COLO829 (cell line): ENCODE results near the gene ZFYVE21.

Source experiments
- DNase-seq: peaks from one replicate; pipeline ENCODE4 v3.0.0; 2012; ENCODE audit warnings: low spot score

Gene ZFYVE21

DNA sequence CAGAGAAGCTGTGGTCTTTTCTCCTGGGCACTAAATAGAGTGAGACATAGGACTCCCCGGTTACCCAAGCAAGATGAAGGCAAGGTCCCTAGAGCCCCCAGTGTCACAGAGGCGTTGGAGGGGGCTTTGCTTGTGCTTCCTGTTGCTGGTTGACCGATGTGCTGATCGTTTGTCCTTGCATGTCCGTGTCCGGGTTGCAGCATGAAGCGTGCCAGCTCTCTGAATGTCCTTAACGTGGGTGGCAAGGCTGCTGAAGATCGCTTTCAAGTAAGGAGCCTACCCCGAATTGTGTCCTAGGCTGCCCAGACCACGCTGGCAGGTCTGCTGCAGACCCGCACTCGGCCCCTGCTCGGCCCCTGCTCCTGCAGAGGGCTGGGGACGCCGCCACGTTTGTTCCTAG lies 23.5 kb upstream of the ZFYVE21 start:
- DNase-seq: no peak

DNA sequence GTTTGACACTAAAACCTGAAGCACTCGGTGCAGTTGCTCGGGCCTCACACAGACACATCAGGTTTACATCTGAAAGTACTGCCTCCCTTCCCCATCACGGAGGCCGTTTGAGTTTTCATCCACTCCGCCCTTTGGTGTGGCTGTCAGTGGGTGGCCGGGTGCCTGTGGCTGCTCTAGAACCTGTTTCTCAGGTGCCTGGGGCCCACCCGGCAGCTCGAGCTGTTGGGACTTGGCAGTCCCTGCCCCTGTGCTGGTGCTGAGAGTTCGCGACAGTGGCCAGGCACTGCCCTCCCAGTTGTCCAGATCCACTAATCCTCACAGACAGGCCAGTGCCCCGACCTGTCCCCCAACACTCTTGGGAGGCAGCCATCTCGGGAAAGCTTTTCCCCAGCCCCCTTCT lies 22.7 kb upstream of the ZFYVE21 start:
- DNase-seq: no peak

DNA sequence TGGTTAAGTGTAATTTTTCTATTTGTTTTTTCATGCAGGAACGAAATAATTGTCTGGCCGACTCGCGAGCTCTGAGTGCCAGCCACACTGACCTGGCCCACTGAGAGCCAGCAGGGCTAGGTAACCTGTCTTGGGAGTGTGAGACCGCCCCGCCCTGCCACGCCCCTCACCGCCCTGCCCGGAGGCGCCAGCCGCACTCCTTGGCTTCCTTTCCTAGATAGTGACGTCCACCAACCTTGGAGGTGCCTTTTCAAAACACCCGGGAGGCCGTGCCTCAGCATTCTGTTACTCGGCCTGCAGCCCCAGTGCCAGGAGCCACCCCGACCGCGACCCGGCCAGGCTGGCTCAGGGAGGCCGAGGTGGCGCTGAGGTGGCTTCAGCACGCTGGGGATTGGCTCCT lies 22.1 kb upstream of the ZFYVE21 start:
- DNase-seq: no peak

DNA sequence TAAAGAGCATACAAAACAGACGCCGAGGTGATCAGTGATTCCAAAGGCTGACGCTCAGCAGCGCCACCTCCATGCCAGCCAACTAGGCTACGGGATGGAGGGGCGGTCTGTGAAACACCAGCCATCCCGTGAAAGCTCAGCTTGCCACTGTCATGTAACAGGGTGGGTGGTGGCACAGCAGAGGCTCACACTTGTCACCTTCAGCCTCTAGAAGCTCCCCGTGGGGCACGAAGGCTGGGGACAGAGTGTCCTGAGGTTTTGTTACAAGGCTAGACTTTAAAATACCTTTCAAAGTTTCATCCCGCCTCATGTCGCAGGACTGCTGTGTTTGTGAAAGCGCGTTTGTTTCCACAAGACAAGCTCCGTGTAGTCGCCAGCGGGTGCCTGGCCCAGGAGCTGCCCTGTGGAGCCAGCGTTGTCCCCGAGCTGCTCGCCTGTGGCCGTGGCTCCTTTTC lies 21.0 kb upstream of the ZFYVE21 start:
- no peak for DNase-seq

DNA sequence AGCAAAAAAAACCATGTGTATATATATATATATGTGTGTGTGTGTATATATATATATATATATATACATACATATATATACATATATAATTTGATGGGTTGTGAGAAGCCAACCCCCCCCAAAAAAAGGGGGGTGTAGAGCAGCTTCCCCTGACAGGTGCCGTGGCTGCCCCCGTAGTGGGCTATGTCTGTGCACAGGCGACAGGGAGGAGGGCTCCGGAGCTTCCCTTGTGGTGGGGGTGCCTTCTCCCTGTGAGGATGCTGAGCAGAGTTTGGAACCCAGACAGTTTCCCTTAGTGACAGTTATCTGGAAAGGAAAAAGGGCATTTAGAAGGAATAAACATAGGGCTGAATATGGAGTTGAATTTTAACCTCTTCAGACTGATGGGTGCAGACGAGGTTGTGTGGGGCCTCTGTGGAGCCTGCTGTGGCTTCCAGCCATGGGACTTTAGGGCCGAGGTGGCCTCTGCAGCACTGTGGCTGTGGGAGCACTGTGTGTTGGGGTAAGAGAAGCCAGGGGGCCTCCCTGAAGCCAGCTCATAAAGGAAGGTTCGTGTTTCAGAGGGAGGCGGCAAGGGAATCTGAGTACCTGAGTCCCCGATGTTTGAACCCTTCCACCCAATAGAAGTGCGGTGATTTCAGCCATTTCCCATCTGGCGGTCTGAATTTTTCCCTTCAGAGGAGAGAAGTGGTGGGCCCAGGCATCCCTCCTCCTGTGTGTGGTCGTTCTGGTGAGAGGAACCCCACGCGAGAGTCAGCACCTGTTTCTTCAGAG lies 20.1 kb upstream of the ZFYVE21 start:
- DNase-seq: no peak

DNA sequence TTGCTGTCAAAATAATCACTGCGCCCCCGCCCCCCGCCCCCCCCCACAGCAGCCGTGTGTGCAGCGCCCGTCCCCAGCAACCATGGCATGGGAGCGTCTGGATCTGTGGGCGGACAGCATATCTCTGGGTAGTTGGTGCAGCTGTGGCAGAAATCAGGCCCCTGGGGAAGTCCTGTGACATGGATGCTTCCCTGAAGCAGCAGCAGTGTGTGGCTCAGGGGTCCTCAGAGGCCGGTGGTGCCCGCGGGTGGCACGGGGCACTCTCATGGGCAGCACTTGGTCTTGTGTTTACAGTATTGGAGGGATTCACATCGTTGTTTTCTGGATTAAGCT lies 19.6 kb upstream of the ZFYVE21 start:
- no peak for DNase-seq

DNA sequence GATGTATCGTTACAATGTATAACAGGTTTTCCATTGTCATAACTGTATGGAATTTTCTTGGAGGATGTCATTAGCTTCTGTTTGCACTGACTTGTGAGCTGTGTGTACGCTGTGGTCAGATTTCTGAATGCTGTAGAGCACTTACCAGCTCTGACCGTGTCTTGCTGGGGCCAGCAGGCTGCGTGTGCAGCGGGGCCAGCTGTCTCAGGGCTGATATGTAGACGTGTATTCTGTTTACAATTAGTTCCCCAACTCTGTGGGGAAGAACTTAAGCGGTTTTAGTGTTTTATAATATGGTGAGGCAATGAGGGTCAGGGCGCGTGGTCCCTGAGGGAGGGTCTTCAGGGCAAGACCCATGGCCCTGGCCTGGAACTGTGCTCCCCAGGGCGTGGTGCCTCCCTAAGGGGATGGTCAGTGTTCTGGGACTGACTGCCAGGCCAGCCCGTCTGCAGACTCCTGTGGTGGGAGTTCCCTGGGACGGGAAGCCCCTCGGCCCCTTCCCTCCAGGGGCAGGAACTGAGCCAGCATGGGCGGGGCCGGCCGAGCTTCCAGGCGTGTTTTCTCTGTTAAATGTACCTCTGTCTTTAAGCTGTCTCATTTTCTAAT lies 19.0 kb upstream of the ZFYVE21 start:
- DNase-seq: no peak

DNA sequence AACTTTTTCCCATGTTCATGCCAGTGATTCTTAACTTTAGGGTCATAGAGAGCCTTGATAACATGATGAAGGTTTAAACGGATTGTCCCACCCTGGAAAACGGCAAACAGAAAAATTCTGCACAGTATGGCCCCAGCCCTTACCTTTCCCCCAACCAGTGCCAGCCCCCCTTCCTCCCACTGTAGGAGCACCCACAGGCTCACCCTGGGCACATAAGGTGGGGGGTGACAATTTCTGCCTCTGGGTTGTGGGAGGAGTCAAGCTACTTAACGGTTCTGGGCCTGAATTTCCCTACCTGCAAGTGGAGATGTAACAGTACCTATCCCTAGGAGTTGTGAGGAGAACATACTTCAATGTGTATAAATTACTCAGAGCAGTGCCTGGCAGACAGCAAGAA lies 18.4 kb upstream of the ZFYVE21 start:
- DNase-seq: no peak

DNA sequence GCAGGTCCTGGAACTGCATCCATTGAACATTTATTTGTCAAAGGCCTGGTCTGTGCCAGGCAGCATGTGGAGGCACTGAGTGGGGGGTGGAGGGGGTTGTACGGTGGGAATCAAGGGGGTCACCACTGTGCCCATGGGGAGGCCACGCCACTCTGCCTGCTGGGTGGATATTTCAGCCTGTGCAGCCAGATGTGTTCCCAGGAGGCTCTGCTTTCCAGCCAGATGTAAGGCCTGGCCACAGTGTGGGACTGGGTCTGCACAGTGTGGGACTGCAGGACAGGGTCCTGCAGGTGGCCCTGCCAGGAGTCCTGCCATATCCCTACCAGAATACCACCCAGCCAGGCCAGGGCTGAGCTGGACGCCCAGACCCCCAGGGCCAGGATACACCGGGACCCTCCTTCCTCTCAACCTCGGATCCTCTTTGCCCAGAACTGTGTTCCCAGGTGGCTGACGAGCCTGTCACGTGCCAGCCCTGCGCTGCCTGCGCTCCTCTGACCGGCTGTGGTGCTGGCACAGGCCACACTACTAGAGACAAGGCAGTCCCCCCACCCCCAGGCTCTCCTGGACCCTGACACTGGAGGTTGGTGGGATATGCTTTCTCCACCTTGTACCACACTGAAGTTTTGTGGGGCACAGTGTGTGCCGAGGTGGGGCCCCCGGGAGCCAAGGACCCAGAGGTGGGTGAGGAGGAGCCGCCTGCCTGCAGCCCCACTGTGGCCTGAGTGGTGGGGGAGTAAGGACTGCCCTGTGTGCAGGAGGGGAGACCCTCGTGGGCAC lies 17.8 kb upstream of the ZFYVE21 start:
- DNase-seq: no peak

DNA sequence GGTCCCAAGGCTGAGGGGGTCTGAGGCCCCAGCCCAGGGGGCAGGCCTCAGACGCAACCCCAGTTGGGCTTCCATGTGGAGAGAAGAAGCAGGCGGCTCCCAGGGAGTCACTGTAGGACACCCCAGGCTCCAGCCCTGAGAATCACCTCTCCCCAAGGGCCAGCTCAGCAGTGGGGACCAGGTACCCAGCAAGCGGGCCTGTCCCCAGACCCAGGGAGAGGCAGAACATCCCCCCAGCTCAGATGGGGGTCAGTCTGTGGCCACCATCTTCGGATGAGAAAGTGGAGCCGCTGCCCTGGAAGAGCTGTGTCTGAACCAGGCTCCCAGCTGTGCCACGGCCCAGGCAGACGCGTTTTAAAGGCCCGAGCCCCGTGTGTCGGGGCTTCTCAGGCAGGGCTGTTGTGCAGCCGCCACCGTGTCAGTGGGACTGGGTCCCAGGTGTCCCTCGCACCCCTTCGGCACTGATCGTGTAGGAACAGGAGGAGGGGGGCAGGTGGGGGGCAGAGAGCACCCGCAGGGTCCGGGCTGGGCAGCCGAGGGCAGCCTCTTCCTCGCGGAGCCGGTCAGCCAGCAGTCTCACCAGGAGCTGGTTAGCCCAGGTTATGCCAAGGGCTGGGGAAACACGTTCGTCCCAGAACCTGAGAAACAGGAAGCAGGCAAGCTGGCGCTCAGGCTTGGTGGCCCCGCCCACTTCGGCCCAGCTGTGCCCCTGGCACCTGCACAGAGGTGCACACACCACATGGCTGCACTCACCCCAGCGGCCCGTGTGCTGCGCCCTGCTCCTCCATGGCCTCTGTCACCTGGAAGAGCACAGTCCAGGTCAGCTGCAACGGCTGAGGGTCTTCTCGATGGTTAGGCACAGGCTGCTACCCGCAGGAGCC lies 17.0 kb upstream of the ZFYVE21 start:
- DNase-seq: no peak

DNA sequence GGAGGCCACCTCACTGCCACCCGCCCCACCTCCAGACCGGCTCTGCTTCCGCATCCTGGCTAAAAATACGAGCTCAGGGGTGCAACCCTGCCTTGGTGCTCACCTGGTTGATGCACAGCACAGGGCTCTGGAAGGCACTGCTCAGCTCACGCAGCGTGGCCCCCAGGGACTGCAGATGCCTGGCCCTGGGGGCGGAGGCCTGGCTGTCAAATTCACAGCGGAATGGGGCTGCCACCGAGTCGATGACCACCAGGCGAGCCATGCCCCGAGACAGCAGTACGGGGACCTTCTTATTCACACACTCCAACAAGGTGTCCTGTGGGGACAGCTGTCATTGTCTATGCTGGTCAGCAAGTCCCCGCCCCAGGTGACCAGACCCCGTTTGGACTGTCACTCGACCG lies 16.3 kb upstream of the ZFYVE21 start:
- DNase-seq: no peak

DNA sequence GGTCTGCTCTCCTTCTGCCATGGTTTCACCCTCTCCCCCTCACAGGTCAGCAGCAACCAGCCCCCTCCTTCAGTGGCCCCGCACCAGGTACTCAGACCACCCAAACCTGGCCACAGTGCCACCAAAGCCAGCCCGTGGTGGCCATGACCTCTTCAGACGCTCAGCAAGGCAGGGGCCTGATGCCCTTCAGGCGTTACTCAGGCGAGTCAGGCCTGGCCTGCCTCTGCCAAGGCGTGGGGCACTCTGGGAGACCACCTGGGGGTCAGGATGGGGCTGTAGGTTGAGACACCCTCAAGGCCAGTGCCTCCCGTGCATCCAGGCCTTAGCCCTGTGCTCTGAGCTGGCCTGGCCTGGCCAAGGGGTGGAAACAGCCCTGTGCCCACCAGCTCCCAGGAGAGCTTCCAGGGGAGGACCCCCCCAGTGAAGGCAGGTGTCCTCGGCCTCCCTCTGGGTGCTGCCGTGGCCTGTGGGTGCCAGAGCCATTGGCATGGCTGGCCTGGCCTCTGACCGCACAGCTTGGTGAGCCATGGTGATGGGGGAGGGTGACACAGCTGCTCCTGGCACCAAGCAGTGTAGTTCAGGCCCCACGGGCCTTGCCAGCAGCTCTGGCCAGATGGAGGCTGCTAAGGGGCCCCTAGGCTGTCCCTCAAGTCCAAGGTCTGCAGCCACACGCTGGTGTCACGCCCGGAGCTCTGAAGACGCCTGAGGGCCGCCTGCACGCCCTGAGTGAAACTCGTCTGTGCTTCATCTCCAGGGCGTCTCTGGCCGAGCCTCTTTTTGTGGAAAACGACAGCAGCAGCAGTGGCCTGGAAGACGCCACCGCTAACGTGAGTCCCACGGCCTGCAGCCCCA lies 15.5 kb upstream of the ZFYVE21 start:
- no peak for DNase-seq

DNA sequence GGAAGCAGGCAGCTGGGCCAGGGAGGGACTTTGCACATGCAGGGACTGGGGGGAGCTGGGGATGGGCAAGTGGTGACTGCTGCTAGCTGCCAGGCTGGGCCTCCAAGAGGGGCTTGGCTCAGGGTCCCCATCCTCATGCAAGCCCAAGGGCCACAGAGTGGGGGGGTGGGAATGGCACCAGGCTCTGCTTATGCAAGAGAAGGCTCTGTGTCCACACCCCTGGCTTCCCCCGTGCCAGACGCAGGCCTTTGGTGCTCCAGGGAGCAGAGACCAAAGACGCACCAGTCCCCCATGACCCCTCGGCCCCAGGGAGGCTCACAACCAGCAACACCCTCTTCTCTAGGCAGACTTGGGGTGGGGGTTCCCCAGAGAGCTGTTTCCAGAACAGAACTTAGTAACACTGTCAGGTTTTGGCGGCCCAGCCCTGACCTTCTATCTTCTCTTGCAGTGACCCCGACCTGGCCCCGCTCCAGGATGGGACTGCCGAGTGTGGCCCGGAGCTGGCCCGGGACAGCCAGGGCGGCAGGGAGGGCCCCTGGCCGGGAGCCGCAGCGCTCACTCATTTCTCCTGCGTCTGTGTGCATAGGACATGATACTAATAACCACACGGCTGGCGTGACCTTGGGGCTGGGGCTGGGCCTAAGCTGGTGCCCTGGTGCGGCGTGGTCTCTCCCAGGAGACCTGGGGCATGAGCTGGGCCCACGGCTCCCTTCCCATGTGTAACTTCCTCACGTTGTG lies 14.7 kb upstream of the ZFYVE21 start:
- DNase-seq: no peak

DNA sequence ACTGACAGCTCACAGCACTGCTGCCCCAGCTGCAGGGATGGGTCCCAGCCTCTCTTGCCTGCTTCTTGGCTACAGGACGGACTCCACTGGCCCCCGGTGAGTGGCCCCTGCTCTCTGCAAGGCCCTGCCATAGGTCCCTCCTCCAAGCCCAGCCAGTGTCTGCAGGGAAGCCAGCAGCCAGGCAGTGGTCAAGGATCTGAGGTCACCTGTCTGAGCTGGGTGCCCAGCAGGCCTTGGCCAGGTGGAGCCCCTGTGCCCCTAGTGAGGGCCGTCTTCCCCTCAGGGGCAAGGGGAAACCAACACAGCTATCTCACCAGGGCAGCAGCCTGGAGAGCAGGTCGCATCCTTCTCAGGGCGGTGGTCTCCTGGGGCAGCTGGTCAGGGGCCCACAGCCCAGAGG lies 13.5 kb upstream of the ZFYVE21 start:
- no peak for DNase-seq

DNA sequence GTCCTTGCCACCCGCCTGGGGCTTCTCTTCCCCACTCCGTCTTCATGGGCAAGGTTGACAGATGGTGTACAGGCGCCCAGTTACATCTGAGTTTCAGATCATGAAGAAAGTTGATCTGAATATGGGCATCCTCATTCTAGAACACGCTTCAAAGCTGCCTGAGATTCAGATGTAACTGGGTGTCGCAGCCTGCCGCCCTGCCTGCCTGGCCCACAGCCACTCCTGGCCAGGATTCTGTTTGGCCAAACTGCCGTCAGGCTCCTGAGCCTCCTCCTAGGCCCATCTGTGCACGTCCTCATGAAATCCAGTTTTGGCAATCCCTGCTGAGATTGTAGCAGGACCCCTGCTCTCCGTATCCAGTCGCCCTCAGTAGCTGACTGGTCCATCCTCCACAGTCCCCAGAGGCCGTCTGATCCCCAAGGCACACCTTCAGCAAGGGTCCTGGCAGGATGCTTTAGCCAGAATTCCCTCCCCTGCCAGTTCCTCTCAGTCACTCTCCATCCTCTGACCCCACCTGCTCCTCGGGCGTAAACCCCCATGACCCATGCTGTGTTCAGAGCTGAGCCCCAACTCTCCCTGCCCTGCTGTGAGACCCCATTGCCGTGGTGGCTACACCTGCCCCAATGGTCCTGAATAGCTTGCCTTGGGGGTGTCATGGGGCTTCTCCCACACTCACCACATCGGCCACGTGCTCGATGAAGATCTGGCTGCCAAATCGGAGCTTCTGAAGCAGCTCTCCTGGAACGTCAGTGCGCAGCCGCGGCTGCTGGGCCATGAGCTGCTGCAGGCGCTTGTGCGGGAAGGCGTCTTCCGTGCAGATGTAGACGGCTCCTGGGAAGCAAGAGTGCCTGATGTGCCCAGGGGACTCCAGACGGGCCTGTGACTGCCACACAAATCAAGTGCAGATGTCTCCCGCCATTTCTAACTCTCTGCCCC lies 12.8 kb upstream of the ZFYVE21 start:
- no peak for DNase-seq

DNA sequence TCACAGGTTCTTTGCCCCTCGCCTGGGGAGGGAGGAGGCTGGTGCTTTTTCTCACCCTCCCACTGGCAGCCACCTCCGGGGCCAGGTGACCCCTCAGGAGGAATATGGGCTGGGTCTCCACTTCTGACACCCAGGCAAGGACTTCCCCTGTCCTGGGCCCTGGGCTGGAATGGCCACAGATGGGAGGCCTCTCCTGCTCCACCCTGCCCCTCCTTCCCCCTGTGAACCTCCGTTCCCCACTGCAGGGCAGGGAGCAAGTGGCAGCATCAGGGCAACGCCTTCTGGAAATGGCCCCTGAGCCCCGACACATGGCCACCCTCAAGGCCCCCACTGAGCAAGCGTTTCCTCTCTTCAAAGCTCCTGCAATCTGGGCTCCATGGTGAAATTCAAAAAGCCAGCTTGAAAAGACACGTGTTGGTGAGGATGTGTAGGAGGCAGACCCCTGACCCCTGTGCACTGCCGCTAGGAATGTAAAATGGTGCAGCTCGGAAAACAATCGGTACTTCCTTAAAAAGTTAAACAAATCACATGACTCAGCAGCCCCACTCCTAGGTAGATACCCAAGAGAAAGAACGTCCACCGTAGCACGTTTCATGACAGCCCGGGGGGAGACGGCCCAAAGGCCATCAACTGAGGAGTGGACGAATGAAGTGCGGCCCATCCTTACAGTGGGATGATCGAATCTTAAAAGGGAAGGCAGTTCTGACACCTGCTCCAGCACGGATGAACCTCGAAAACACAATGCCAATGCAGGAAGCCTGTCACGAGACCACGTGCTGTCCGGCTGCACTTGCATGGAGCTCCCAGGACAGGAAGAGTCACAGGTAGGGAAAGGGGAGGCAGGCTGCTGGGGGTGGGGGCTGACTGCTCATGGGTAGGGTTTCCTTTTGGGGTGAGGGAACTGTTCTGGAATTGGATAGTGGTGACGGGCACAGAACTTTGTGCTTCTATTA lies 11.9 kb upstream of the ZFYVE21 start:
- no peak for DNase-seq

DNA sequence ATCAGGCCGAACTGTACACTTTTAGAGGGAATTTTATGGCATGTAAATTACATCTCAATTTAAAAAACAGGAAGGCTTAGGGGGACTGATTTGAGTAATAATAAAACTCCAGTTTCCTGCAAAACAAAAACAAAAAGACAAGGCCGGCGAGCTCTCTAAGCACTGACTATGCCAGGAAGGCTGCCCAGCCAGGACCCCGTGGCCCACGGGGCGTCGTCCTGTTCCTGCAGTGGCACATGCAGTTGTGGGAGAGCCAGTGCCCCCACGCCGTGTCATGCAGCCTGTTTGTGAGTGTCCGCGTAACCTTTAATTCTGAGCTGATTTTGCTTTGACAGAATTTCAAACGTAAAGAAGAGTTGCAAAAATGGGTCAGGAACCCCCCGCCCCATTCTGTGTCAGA lies 10.9 kb upstream of the ZFYVE21 start:
- no peak for DNase-seq

DNA sequence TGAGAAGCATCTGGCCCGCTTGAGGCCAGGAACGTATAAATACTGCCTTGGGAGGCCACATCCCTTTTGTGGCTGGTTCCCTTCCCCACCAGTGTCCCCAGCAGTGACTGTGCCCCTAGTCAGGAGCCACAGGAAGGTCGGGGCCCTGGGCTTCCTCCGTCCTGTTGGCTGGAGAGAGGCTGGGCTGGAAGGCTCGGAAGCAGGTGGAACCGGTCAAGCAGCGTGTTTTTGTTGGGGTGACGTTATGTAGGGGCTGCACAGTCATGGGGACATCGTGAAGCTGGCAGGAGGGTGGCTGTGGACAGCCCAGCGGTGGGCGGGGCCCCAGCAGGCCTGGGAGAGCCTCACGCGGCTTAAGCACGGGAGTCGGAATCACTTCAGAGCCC lies 10.5 kb upstream of the ZFYVE21 start:
- DNase-seq: no peak
